K562 (cell line): Measurements from ENCODE around the gene RNF151. TPM values are rescaled to one million over a fixed set of nuclear protein-coding genes. Genes with fewer than 3 reads are reported as not detected.

Source experiments
- CBX2 ChIP-seq: fragments of 200-600 bp; sonication (generic); IDR thresholded peaks from one replicate; pipeline ENCODE4 v1.6.1; 2012; ENCODE audit warnings: mild to moderate bottlenecking, low read length, inconsistent platforms; ENCODE audit not compliant: insufficient read depth, poor library complexity, severe bottlenecking
- FOXJ3 ChIP-seq: sonication (generic); formaldehyde crosslinking; IDR thresholded peaks from 2 replicates; pipeline ENCODE4 v1.4.0; 2020; ENCODE audit warnings: mild to moderate bottlenecking, missing genetic modification reagents
- GATAD2A ChIP-seq: fragments of 450-650 bp; IDR thresholded peaks from 2 replicates; pipeline ENCODE4 v1.6.1; 2017
- MIER1 ChIP-seq: fragments of 450-650 bp; IDR thresholded peaks from 2 replicates; pipeline ENCODE4 v1.6.1; 2016; ENCODE audit warnings: antibody characterized with exemption, mild to moderate bottlenecking, low read depth
- NR2C1 ChIP-seq, 2 experiments: fragments of 450-650 bp; IDR thresholded peaks; 2 replicates each; pipeline ENCODE4 v1.6.1; 2017; ENCODE audit warnings: mild to moderate bottlenecking in 2 of 2, antibody characterized with exemption in 1 of 2, inconsistent platforms in 1 of 2, missing compliant biosample characterization in 1 of 2, missing genetic modification characterization in 1 of 2
- RHOXF2B ChIP-seq: fragments of 250-450 bp; sonication (Bioruptor Pico); conservative IDR thresholded peaks from 2 replicates; pipeline ENCODE4 v1.5.1; 2021
- SETDB1 ChIP-seq: IDR thresholded peaks from one replicate; pipeline ENCODE4 v1.6.1; 2012; ENCODE audit warnings: low read length, control low read depth, inconsistent platforms
- SUPT5H ChIP-seq: fragments of 450-650 bp; IDR thresholded peaks from 2 replicates; pipeline ENCODE4 v1.6.1; 2016
- ZBTB7A ChIP-seq: IDR thresholded peaks from 2 replicates; pipeline ENCODE4 v1.6.1; 2011; ENCODE audit warnings: low read depth, mild to moderate bottlenecking, low read length, moderate library complexity, borderline replicate concordance; ENCODE audit not compliant: control insufficient read depth
- ZNF133 ChIP-seq: fragments of 250-450 bp; sonication (Bioruptor Pico); IDR thresholded peaks from 2 replicates; pipeline ENCODE4 v1.4.0; 2020; ENCODE audit warnings: mild to moderate bottlenecking
- ZNF197 ChIP-seq: fragments of 200-800 bp; sonication (Bioruptor generic); IDR thresholded peaks from 2 replicates; pipeline ENCODE4 v1.6.1; 2016; ENCODE audit warnings: low read depth, missing genetic modification characterization, missing compliant biosample characterization
- ZNF324 ChIP-seq: fragments of 250-450 bp; sonication (Bioruptor Pico); IDR thresholded peaks from 2 replicates; pipeline ENCODE4 v1.4.0; 2020; ENCODE audit warnings: mild to moderate bottlenecking
- polyA plus RNA-seq, 8 experiments: library from polyadenylated mRNA; depleted of rRNA in 4 of 8; stranded (reverse) in 5 of 8; unstranded in 3 of 8; fragments of >200 nt; fragmentation: Nextera tagmentation in 2 of 8; fragmentation: Illumina TruSeq in 1 of 8; extraction: Ambion mirVana in 2 of 8; extraction: Trizol in 1 of 8; gene quantifications; 2 replicates each; pipeline versions ENCODE4 v1.2.1 to v1.2.3, GENCODE V29; 2011 to 2014; ENCODE audit warnings: inconsistent platforms in 1 of 8, missing spikeins in 1 of 8
- total RNA-seq, 7 experiments: library from RNA; depleted of rRNA in 6 of 7; stranded (reverse); fragments of >200 nt in 6 of 7; fragmentation: Illumina TruSeq in 2 of 7; extraction: Trizol in 2 of 7; gene quantifications; 2 replicates each; pipeline versions ENCODE4 v1.2.1 to v1.2.3, GENCODE V29; 2011 to 2021; ENCODE audit warnings: low replicate concordance in 1 of 7
- TF ChIP-seq, protein P1 (sequence below): fragments of 450-650 bp; conservative IDR thresholded peaks from 2 replicates; pipeline ENCODE4 v1.6.1; 2016; ENCODE audit warnings: missing genetic modification characterization, low read depth, mild to moderate bottlenecking, missing compliant biosample characterization, moderate library complexity
- TF ChIP-seq, protein P2 (sequence below): fragments of 250-450 bp; sonication (Bioruptor Pico); IDR thresholded peaks from 2 replicates; pipeline ENCODE4 v1.5.0; 2020; ENCODE audit warnings: mild to moderate bottlenecking, borderline replicate concordance
- TF ChIP-seq, protein P3 (sequence below): fragments of 250-450 bp; sonication (Bioruptor Pico); IDR thresholded peaks from 2 replicates; pipeline ENCODE4 v1.4.0; 2020; ENCODE audit warnings: mild to moderate bottlenecking, moderate library complexity
- TF ChIP-seq, protein P4 (sequence below): fragments of 450-650 bp; IDR thresholded peaks from 2 replicates; pipeline ENCODE4 v1.7.0; 2016; ENCODE audit warnings: borderline replicate concordance
- TF ChIP-seq, protein P5 (sequence below): fragments of 250-450 bp; sonication (Bioruptor Pico); IDR thresholded peaks from 2 replicates; pipeline ENCODE4 v1.8.0; 2021; ENCODE audit warnings: moderate library complexity, mild to moderate bottlenecking, inconsistent platforms

RNF151 gene
- total and polyA plus RNA-seq, 9 of the 15 experiments (the other 6 are each of a cell fraction or from before 2014, with no cell fraction given) = not detected

DNA sequence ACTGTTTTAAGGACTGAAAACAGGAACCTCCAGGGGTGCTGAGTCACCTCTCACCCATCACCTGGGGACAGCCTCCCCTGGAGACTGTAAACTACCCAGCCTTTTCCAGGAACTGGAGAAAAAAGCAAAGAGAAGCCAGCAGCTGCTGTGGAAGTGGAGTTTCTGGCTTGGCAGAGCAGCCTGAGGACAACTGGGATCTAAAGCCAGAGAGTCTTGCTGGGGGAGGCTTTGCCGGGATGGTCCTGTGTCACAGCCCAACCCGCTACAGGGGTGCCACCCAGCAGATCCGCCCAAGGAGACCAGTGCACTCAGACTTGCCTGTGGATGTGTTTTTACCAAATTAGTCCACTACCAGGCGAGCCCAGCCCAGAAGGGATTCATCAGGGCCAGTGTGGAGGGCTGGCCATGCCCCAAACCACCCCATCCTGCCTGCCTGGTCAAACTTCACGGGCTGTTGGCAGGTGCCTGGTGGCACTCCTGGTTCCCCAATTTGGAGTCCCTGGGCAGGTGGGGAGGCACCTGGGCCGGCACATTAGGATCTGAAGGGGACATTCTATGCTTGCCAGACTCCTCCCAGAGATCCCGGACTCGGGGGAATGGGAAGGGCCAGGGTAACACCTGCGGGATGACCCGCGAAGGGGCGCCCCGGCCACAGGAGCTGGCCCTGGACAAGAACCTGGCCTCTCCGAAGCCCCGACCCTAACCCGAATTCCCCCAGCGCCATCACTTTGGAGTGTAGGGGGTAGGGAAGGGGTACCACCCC lies 24.4 kb upstream of the RNF151 start (continued):
- TF ChIP-seq, protein P1, sequence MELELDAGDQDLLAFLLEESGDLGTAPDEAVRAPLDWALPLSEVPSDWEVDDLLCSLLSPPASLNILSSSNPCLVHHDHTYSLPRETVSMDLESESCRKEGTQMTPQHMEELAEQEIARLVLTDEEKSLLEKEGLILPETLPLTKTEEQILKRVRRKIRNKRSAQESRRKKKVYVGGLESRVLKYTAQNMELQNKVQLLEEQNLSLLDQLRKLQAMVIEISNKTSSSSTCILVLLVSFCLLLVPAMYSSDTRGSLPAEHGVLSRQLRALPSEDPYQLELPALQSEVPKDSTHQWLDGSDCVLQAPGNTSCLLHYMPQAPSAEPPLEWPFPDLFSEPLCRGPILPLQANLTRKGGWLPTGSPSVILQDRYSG (tag) = no peak
- TF ChIP-seq SUPT5H = no peak
- no peak for TF ChIP-seq MIER1
- no peak for TF ChIP-seq NR2C1 (IDR thresholded peaks at IDR 0.05)
- no peak for TF ChIP-seq NR2C1 (tag; IDR thresholded peaks at IDR 0.05)
- no peak for TF ChIP-seq ZBTB7A
- TF ChIP-seq FOXJ3 (CRISPR knock-in tag) = no peak
- no peak for TF ChIP-seq GATAD2A
- TF ChIP-seq, protein P2, sequence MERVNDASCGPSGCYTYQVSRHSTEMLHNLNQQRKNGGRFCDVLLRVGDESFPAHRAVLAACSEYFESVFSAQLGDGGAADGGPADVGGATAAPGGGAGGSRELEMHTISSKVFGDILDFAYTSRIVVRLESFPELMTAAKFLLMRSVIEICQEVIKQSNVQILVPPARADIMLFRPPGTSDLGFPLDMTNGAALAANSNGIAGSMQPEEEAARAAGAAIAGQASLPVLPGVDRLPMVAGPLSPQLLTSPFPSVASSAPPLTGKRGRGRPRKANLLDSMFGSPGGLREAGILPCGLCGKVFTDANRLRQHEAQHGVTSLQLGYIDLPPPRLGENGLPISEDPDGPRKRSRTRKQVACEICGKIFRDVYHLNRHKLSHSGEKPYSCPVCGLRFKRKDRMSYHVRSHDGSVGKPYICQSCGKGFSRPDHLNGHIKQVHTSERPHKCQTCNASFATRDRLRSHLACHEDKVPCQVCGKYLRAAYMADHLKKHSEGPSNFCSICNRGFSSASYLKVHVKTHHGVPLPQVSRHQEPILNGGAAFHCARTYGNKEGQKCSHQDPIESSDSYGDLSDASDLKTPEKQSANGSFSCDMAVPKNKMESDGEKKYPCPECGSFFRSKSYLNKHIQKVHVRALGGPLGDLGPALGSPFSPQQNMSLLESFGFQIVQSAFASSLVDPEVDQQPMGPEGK = no peak
- TF ChIP-seq ZNF324 (CRISPR knock-in tag) = no peak
- no peak for TF ChIP-seq RHOXF2B
- TF ChIP-seq, protein P3, sequence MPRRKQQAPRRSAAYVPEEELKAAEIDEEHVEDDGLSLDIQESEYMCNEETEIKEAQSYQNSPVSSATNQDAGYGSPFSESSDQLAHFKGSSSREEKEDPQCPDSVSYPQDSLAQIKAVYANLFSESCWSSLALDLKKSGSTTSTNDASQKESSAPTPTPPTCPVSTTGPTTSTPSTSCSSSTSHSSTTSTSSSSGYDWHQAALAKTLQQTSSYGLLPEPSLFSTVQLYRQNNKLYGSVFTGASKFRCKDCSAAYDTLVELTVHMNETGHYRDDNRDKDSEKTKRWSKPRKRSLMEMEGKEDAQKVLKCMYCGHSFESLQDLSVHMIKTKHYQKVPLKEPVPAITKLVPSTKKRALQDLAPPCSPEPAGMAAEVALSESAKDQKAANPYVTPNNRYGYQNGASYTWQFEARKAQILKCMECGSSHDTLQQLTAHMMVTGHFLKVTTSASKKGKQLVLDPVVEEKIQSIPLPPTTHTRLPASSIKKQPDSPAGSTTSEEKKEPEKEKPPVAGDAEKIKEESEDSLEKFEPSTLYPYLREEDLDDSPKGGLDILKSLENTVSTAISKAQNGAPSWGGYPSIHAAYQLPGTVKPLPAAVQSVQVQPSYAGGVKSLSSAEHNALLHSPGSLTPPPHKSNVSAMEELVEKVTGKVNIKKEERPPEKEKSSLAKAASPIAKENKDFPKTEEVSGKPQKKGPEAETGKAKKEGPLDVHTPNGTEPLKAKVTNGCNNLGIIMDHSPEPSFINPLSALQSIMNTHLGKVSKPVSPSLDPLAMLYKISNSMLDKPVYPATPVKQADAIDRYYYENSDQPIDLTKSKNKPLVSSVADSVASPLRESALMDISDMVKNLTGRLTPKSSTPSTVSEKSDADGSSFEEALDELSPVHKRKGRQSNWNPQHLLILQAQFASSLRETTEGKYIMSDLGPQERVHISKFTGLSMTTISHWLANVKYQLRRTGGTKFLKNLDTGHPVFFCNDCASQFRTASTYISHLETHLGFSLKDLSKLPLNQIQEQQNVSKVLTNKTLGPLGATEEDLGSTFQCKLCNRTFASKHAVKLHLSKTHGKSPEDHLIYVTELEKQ (CRISPR knock-in tag) = no peak
- no peak for TF ChIP-seq CBX2
- no peak for TF ChIP-seq ZNF197 (CRISPR knock-in tag)
- TF ChIP-seq SETDB1 = no peak
- TF ChIP-seq, protein P4, sequence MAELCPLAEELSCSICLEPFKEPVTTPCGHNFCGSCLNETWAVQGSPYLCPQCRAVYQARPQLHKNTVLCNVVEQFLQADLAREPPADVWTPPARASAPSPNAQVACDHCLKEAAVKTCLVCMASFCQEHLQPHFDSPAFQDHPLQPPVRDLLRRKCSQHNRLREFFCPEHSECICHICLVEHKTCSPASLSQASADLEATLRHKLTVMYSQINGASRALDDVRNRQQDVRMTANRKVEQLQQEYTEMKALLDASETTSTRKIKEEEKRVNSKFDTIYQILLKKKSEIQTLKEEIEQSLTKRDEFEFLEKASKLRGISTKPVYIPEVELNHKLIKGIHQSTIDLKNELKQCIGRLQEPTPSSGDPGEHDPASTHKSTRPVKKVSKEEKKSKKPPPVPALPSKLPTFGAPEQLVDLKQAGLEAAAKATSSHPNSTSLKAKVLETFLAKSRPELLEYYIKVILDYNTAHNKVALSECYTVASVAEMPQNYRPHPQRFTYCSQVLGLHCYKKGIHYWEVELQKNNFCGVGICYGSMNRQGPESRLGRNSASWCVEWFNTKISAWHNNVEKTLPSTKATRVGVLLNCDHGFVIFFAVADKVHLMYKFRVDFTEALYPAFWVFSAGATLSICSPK = no peak
- TF ChIP-seq, protein P5, sequence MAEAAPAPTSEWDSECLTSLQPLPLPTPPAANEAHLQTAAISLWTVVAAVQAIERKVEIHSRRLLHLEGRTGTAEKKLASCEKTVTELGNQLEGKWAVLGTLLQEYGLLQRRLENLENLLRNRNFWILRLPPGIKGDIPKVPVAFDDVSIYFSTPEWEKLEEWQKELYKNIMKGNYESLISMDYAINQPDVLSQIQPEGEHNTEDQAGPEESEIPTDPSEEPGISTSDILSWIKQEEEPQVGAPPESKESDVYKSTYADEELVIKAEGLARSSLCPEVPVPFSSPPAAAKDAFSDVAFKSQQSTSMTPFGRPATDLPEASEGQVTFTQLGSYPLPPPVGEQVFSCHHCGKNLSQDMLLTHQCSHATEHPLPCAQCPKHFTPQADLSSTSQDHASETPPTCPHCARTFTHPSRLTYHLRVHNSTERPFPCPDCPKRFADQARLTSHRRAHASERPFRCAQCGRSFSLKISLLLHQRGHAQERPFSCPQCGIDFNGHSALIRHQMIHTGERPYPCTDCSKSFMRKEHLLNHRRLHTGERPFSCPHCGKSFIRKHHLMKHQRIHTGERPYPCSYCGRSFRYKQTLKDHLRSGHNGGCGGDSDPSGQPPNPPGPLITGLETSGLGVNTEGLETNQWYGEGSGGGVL (CRISPR knock-in tag) = no peak
- no peak for TF ChIP-seq ZNF133
